IgD-negative memory B cell (primary cell): Measurements from ENCODE around the gene IRAK1. TPM values are rescaled to one million over a fixed set of nuclear protein-coding genes. Genes with fewer than 3 reads are reported as not detected.
"Not testable (repeated sequence)": the region's sequence is repeated elsewhere in the genome, so short reads cannot be mapped to it uniquely, and the experiment has no call there.

ENCODE experiments used
- H3K27ac Mint-ChIP-seq, 3 donors: one replicate each; pipeline ENCODE4 v1.8.0; 2020 to 2022; ENCODE audit warnings: mild to moderate bottlenecking in 3 of 3, mixed read lengths in 3 of 3, moderate library complexity in 1 of 3
- H3K27me3 Mint-ChIP-seq: one replicate; pipeline ENCODE4 v1.8.0; 2021; ENCODE audit warnings: mixed read lengths
- H3K36me3 Mint-ChIP-seq: one replicate; pipeline ENCODE4 v1.8.0; 2020; ENCODE audit warnings: mild to moderate bottlenecking, mixed read lengths
- H3K4me1 Mint-ChIP-seq, 3 donors: one replicate each; pipeline ENCODE4 v1.8.0; 2020 to 2022; ENCODE audit warnings: mixed read lengths in 3 of 3, mild to moderate bottlenecking in 1 of 3
- H3K4me3 Mint-ChIP-seq, 4 donors: one replicate each; pipeline ENCODE4 v1.8.0; 2020 to 2022; ENCODE audit warnings: mild to moderate bottlenecking in 4 of 4, mixed read lengths in 4 of 4, moderate library complexity in 3 of 4
- H3K9me3 Mint-ChIP-seq, 3 donors: one replicate each; pipeline ENCODE4 v1.8.0; 2020 to 2021; ENCODE audit warnings: mixed read lengths in 3 of 3, mild to moderate bottlenecking in 1 of 3
- polyA plus RNA-seq: library from polyadenylated mRNA; unstranded; fragments of 300-500 nt; fragmentation: Illumina TruSeq; gene quantifications from one replicate; pipeline ENCODE4 v1.2.3, GENCODE V29; 2021

Gene IRAK1
- polyA plus RNA-seq, 1 donor from 2014 or later: 110 TPM

- Mint-ChIP-seq H3K9me3 (no peaks in the 10 kb centered on the region), H3K27ac (peak overlapping the region; percentile 71 to 88 (median 84)), H3K4me1 (peaks cover 24 to 31% (median 26%) of the 10 kb centered on the region in 3 donors), H3K36me3 (peaks cover 2% of the 10 kb centered on the region), H3K4me3 (peak overlapping the region in 2 of 4 donors; percentile 17 to 82), H3K27me3 (peaks cover 11% of the 10 kb centered on the region)
Measured at GRCh38 chrX:153983321-153983801, 36.3 kb downstream of the IRAK1 start.

- peaks cover 2% of the 10 kb centered on the region for H3K36me3 Mint-ChIP-seq
- peaks cover 9% of the 10 kb centered on the region for H3K27me3 Mint-ChIP-seq
- peak overlapping the region; percentile 1 to 84 (median 68) for H3K4me3 Mint-ChIP-seq
- H3K9me3 Mint-ChIP-seq: no peaks in the 10 kb centered on the region
- H3K4me1 Mint-ChIP-seq: peaks cover 22 to 31% (median 26%) of the 10 kb centered on the region in 3 donors
- H3K27ac Mint-ChIP-seq: peak overlapping the region; percentile 86 to 89 (median 88)
Measured at GRCh38 chrX:153981771-153982533, 37.8 kb downstream of the IRAK1 start.

GRCh38 chrX:153981231-153981630, 38.5 kb downstream of the IRAK1 start:
- Mint-ChIP-seq H3K9me3 (no peaks in the 10 kb centered on the region), H3K36me3 (peaks cover 2% of the 10 kb centered on the region), H3K4me3 (peak overlapping the region; percentile 1 to 84 (median 68)), H3K4me1 (peaks cover 22 to 31% (median 27%) of the 10 kb centered on the region in 3 donors), H3K27ac (peak overlapping the region; percentile 86 to 89 (median 88)), H3K27me3 (peaks cover 9% of the 10 kb centered on the region)

GRCh38 chrX:153980394-153980793, 39.3 kb downstream of the IRAK1 start:
- peak overlapping the region; percentile 86 to 89 (median 88) for H3K27ac Mint-ChIP-seq
- H3K4me1 Mint-ChIP-seq: peaks cover 24 to 31% (median 27%) of the 10 kb centered on the region in 3 donors
- peak overlapping the region; percentile 64 to 85 (median 74) for H3K4me3 Mint-ChIP-seq
- H3K9me3 Mint-ChIP-seq, H3K27me3 Mint-ChIP-seq, H3K36me3 Mint-ChIP-seq: not testable (repeated sequence)

- Mint-ChIP-seq H3K27ac (peak overlapping the region; percentile 83 to 95 (median 88)), H3K9me3 (no peaks in the 10 kb centered on the region), H3K27me3 (no peaks in the 10 kb centered on the region), H3K36me3 (peaks cover 3% of the 10 kb centered on the region), H3K4me3 (peak overlapping the region in 3 of 4 donors; percentile 51 to 93 (median 72)), H3K4me1 (peaks cover 0 to 20% (median 8%) of the 10 kb centered on the region in 3 donors)
Measured at GRCh38 chrX:153974726-153975286, 44.9 kb downstream of the IRAK1 start.

- peak overlapping the region; percentile 13 to 93 (median 48) for H3K4me3 Mint-ChIP-seq
- peaks cover 3% of the 10 kb centered on the region for H3K36me3 Mint-ChIP-seq
- no peaks in the 10 kb centered on the region for H3K27me3 Mint-ChIP-seq
- peak overlapping the region; percentile 83 to 98 (median 95) for H3K27ac Mint-ChIP-seq
- no peaks in the 10 kb centered on the region for H3K9me3 Mint-ChIP-seq
- peaks cover 5 to 23% (median 12%) of the 10 kb centered on the region in 3 donors for H3K4me1 Mint-ChIP-seq
Measured at GRCh38 chrX:153974003-153974725, 45.5 kb downstream of the IRAK1 start.

GRCh38 chrX:153973127-153974002, 46.3 kb downstream of the IRAK1 start:
- Mint-ChIP-seq H3K36me3 (peaks cover 3% of the 10 kb centered on the region), H3K9me3 (no peaks in the 10 kb centered on the region), H3K4me3 (peak overlapping the region; percentile 82 to 98 (median 92)), H3K4me1 (peaks cover 7 to 23% (median 12%) of the 10 kb centered on the region in 3 donors), H3K27ac (peak overlapping the region; percentile 88 to 98 (median 95)), H3K27me3 (no peaks in the 10 kb centered on the region)

GRCh38 chrX:153972368-153973126, 47.2 kb downstream of the IRAK1 start, which contains the start of gene TMEM187:
Gene TMEM187 (plus strand): TSS chrX:153972754. CDS start chrX:153982063, 9,309 bp downstream.
- H3K9me3 Mint-ChIP-seq: no peaks in the 10 kb centered on the region
- H3K36me3 Mint-ChIP-seq: peaks cover 3% of the 10 kb centered on the region
- peak within 1 kb of the TSS; percentile 93 to 100 (median 100) for H3K4me3 Mint-ChIP-seq
- peak within 1 kb of the TSS; percentile 95 to 100 (median 99) for H3K27ac Mint-ChIP-seq
- no peaks in the 10 kb centered on the region for H3K27me3 Mint-ChIP-seq
- H3K4me1 Mint-ChIP-seq: peaks cover 15 to 30% (median 20%) of the 10 kb centered on the region in 3 donors

GRCh38 chrX:153971450-153972367, 48.0 kb downstream of the IRAK1 start, which contains the start of gene HCFC1:
Gene HCFC1 (minus strand): TSS chrX:153971818. CDS start chrX:153970840, 978 bp downstream.
- Mint-ChIP-seq H3K9me3 (no peaks in the 10 kb centered on the region), H3K4me3 (peak within 1 kb of the TSS; percentile 93 to 100 (median 100)), H3K36me3 (peaks cover 3% of the 10 kb centered on the region), H3K27ac (peak within 1 kb of the TSS; percentile 95 to 100 (median 99)), H3K27me3 (no peaks in the 10 kb centered on the region), H3K4me1 (peaks cover 16 to 34% (median 22%) of the 10 kb centered on the region in 3 donors)

- Mint-ChIP-seq H3K27ac (peak overlapping the region; percentile 95 to 100 (median 99)), H3K4me3 (peak overlapping the region; percentile 93 to 100 (median 100)), H3K36me3 (peaks cover 3% of the 10 kb centered on the region), H3K27me3 (no peaks in the 10 kb centered on the region), H3K9me3 (no peaks in the 10 kb centered on the region), H3K4me1 (peaks cover 16 to 38% (median 27%) of the 10 kb centered on the region in 3 donors)
Measured at GRCh38 chrX:153971124-153971449, 48.6 kb downstream of the IRAK1 start.

- Mint-ChIP-seq H3K27ac (peak overlapping the region; percentile 95 to 100 (median 99)), H3K36me3 (peaks cover 3% of the 10 kb centered on the region), H3K4me3 (peak overlapping the region; percentile 99 to 100 (median 100)), H3K9me3 (no peaks in the 10 kb centered on the region), H3K27me3 (no peaks in the 10 kb centered on the region), H3K4me1 (peaks cover 16 to 39% (median 31%) of the 10 kb centered on the region in 3 donors)
Measured at GRCh38 chrX:153970357-153971123, 49.2 kb downstream of the IRAK1 start.

- H3K9me3 Mint-ChIP-seq: no peaks in the 10 kb centered on the region
- H3K27ac Mint-ChIP-seq: peak overlapping the region; percentile 40 to 88 (median 70)
- H3K4me1 Mint-ChIP-seq: peaks cover 16 to 38% (median 33%) of the 10 kb centered on the region in 3 donors
- H3K4me3 Mint-ChIP-seq: peak overlapping the region; percentile 91 to 100 (median 100)
- H3K36me3 Mint-ChIP-seq: peaks cover 3% of the 10 kb centered on the region
- no peaks in the 10 kb centered on the region for H3K27me3 Mint-ChIP-seq
Measured at GRCh38 chrX:153969904-153970356, 49.8 kb downstream of the IRAK1 start.
